ENCODE measurements around the gene ELFN1.

- TF ChIP-seq CTCF (IDR thresholded peaks at IDR 0.05) (no peak), POLR2A (IDR thresholded peaks at IDR 0.05) (no peak), POLR2AphosphoS5 (IDR thresholded peaks at IDR 0.05) (no peak)
These were observed 97.4 kb downstream of the ELFN1 start for GRCh38 chr7:1767524-1767923.
